Measurements from ENCODE around the gene PPP2R3C.

DNA sequence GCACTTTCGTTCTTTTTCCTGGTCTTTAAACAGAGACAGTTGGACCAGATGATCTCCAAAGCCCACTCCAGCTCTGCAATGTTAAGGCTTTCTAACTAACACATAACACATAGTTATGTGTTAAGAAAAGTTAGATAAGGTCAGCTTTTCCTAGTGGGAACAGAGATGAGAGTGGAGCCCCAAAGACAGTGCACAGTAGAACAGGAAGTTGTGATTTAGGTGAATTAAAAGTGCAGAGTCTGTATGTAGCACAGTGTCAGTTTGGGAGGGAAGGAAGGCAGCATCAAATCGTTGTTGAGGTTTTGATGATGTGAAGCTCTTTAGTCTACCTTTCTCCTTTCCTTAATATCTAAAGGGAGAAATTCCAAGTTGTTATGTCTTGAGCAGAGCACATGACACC, 32.2 kb upstream of the PPP2R3C start:
- TF ChIP-seq POLR2AphosphoS5 (IDR thresholded peaks at IDR 0.05), result no peak
- TF ChIP-seq EP300 (IDR thresholded peaks at IDR 0.05), result no peak
